HCT116 (cell line): ENCODE data around the gene APPBP2.

ENCODE experiments used
- EZH2 ChIP-seq: fragments of 200-600 bp; sonication (generic); IDR thresholded peaks from 2 replicates; pipeline ENCODE4 v1.6.1; 2017; ENCODE audit warnings: antibody characterized with exemption, mixed run types
- POLR2A ChIP-seq: IDR thresholded peaks from 2 replicates; pipeline ENCODE4 v1.7.0; 2011; ENCODE audit warnings: borderline replicate concordance; ENCODE audit not compliant: insufficient read depth, insufficient read length; ENCODE audit errors: extremely low read depth
- SIN3A ChIP-seq: IDR thresholded peaks from 2 replicates; pipeline ENCODE4 v1.6.1; 2012; ENCODE audit warnings: low read depth
- SP1 ChIP-seq: IDR thresholded peaks from 2 replicates; pipeline ENCODE4 v1.6.1; 2012; ENCODE audit warnings: low read depth
- ZFX ChIP-seq: fragments of 450-650 bp; IDR thresholded peaks from 2 replicates; pipeline ENCODE4 v1.6.1; 2017
- TF ChIP-seq, protein P1 (sequence below), 3 experiments: fragments of 200-600 bp in 1 of 3; sonication (generic) in 1 of 3; IDR thresholded peaks in 2 of 3; conservative IDR thresholded peaks in 1 of 3; 2 replicates each; pipeline ENCODE4 v1.5.1; 2012 to 2017; ENCODE audit warnings: low read depth in 2 of 3, low read length in 2 of 3, antibody characterized with exemption in 1 of 3, borderline replicate concordance in 1 of 3, control low read depth in 1 of 3, mild to moderate bottlenecking in 1 of 3, mixed read lengths in 1 of 3, mixed run types in 1 of 3, moderate library complexity in 1 of 3; ENCODE audit not compliant: insufficient read depth in 1 of 3
- TF ChIP-seq, protein P2 (sequence below): IDR thresholded peaks from 2 replicates; pipeline ENCODE4 v1.6.1; 2012

- TF ChIP-seq, protein P1, sequence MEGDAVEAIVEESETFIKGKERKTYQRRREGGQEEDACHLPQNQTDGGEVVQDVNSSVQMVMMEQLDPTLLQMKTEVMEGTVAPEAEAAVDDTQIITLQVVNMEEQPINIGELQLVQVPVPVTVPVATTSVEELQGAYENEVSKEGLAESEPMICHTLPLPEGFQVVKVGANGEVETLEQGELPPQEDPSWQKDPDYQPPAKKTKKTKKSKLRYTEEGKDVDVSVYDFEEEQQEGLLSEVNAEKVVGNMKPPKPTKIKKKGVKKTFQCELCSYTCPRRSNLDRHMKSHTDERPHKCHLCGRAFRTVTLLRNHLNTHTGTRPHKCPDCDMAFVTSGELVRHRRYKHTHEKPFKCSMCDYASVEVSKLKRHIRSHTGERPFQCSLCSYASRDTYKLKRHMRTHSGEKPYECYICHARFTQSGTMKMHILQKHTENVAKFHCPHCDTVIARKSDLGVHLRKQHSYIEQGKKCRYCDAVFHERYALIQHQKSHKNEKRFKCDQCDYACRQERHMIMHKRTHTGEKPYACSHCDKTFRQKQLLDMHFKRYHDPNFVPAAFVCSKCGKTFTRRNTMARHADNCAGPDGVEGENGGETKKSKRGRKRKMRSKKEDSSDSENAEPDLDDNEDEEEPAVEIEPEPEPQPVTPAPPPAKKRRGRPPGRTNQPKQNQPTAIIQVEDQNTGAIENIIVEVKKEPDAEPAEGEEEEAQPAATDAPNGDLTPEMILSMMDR (IDR thresholded peaks at IDR 0.05 in 2 of 3, conservative IDR thresholded peaks at IDR 0.05 in 1 of 3; ENCODE audit: borderline replicate concordance in 1 of 3, insufficient read depth in 1 of 3, low read depth in 2 of 3, low read length in 2 of 3), result no peak
- no peak for TF ChIP-seq ZFX
- no peak for TF ChIP-seq POLR2A
- TF ChIP-seq, protein P2, sequence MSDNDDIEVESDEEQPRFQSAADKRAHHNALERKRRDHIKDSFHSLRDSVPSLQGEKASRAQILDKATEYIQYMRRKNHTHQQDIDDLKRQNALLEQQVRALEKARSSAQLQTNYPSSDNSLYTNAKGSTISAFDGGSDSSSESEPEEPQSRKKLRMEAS, result no peak
- no peak for TF ChIP-seq SIN3A
- TF ChIP-seq SP1, result no peak
- TF ChIP-seq EZH2, result no peak
Measured at GRCh38 chr17:60495260-60495659, 30.8 kb downstream of the APPBP2 start.
